Rectal smooth muscle tissue (tissue), 1 donor: ENCODE results near the gene RPS16.

ENCODE experiments used
- H3K27ac ChIP-seq: one replicate; pipeline ENCODE4 v1.7.0; 2013; ENCODE audit warnings: low read depth, low read length, inconsistent platforms
- H3K27me3 ChIP-seq: one replicate; pipeline ENCODE4 v1.7.0; 2013; ENCODE audit warnings: low read length; ENCODE audit not compliant: control insufficient read depth, insufficient read depth
- H3K36me3 ChIP-seq: one replicate; pipeline ENCODE4 v1.7.0; 2013; ENCODE audit warnings: low read length; ENCODE audit not compliant: control insufficient read depth, insufficient read depth
- H3K4me1 ChIP-seq: one replicate; pipeline ENCODE4 v1.7.0; 2013; ENCODE audit warnings: low read length; ENCODE audit not compliant: control insufficient read depth, insufficient read depth
- H3K4me3 ChIP-seq: one replicate; pipeline ENCODE4 v1.7.0; 2013; ENCODE audit warnings: low read length
- H3K9ac ChIP-seq: one replicate; pipeline ENCODE4 v1.7.0; 2013; ENCODE audit warnings: low read length

Gene RPS16

GRCh38 chr19:39445196-39446111, 9.7 kb upstream of the RPS16 start, which contains the start of gene SUPT5H:
Gene SUPT5H, plus strand, starts transcription at chr19:39445582. Its CDS starts 309 bp downstream, at chr19:39445891.
- peak within 1 kb of the TSS; percentile 98 for H3K9ac ChIP-seq
- H3K27me3 ChIP-seq, result no peaks in the 10 kb centered on the region
- peak within 1 kb of the TSS; percentile 97 for H3K27ac ChIP-seq
- H3K4me3 ChIP-seq, result peak within 1 kb of the TSS; percentile 99
- no peaks in the 10 kb centered on the region for H3K36me3 ChIP-seq
- H3K4me1 ChIP-seq, result no peaks in the 10 kb centered on the region

- Histone ChIP-seq H3K4me1 (no peaks in the 10 kb centered on the region), H3K27ac (peak overlapping the region; percentile 97), H3K27me3 (no peaks in the 10 kb centered on the region), H3K9ac (peak overlapping the region; percentile 90), H3K4me3 (peak overlapping the region; percentile 99), H3K36me3 (no peaks in the 10 kb centered on the region)
Observed at GRCh38 chr19:39444598-39445195, 8.9 kb upstream of the RPS16 start.

- Histone ChIP-seq H3K27ac (no peak overlapping the region), H3K36me3 (peaks cover 4% of the 10 kb centered on the region), H3K9ac (no peak overlapping the region), H3K4me3 (no peak overlapping the region), H3K4me1 (peaks cover 15% of the 10 kb centered on the region), H3K27me3 (no peaks in the 10 kb centered on the region)
Observed at GRCh38 chr19:39438270-39438934, 2.7 kb upstream of the RPS16 start.

- Histone ChIP-seq H3K9ac (peak overlapping the region; percentile 57), H3K27ac (peak overlapping the region; percentile 92), H3K27me3 (no peaks in the 10 kb centered on the region), H3K4me3 (peak overlapping the region; percentile 69), H3K36me3 (peaks cover 16% of the 10 kb centered on the region), H3K4me1 (peaks cover 15% of the 10 kb centered on the region)
Observed at GRCh38 chr19:39436350-39436716, 584 bp upstream of the RPS16 start.

- Histone ChIP-seq H3K4me3 (peak overlapping the region; percentile 95), H3K4me1 (peaks cover 15% of the 10 kb centered on the region), H3K9ac (no peak overlapping the region), H3K27ac (no peak overlapping the region), H3K36me3 (peaks cover 16% of the 10 kb centered on the region), H3K27me3 (no peaks in the 10 kb centered on the region)
Observed at GRCh38 chr19:39434123-39435076, 1.3 kb downstream of the RPS16 start.

- Histone ChIP-seq H3K27ac (no peak overlapping the region), H3K36me3 (peaks cover 16% of the 10 kb centered on the region), H3K4me1 (peaks cover 22% of the 10 kb centered on the region), H3K9ac (no peak overlapping the region), H3K4me3 (no peak overlapping the region), H3K27me3 (no peaks in the 10 kb centered on the region)
Observed at GRCh38 chr19:39433480-39434079, 2.2 kb downstream of the RPS16 start.

GRCh38 chr19:39432677-39433025, 3.1 kb downstream of the RPS16 start:
- H3K36me3 ChIP-seq, result peaks cover 16% of the 10 kb centered on the region
- no peaks in the 10 kb centered on the region for H3K27me3 ChIP-seq
- peaks cover 27% of the 10 kb centered on the region for H3K4me1 ChIP-seq
- no peak overlapping the region for H3K9ac ChIP-seq
- no peak overlapping the region for H3K4me3 ChIP-seq
- H3K27ac ChIP-seq, result no peak overlapping the region

- Histone ChIP-seq H3K36me3 (peaks cover 16% of the 10 kb centered on the region), H3K9ac (no peak overlapping the region), H3K27me3 (no peaks in the 10 kb centered on the region), H3K27ac (peak overlapping the region; percentile 38), H3K4me3 (no peak overlapping the region), H3K4me1 (peaks cover 23% of the 10 kb centered on the region)
Observed at GRCh38 chr19:39430675-39431593, 4.8 kb downstream of the RPS16 start.

GRCh38 chr19:39428283-39429112, 7.3 kb downstream of the RPS16 start:
- H3K27ac ChIP-seq, result peak overlapping the region; percentile 80
- no peak overlapping the region for H3K9ac ChIP-seq
- H3K36me3 ChIP-seq, result peaks cover 15% of the 10 kb centered on the region
- H3K4me1 ChIP-seq, result peaks cover 12% of the 10 kb centered on the region
- no peaks in the 10 kb centered on the region for H3K27me3 ChIP-seq
- no peak overlapping the region for H3K4me3 ChIP-seq

- peaks cover 7% of the 10 kb centered on the region for H3K36me3 ChIP-seq
- H3K4me1 ChIP-seq, result peaks cover 12% of the 10 kb centered on the region
- no peak overlapping the region for H3K9ac ChIP-seq
- no peaks in the 10 kb centered on the region for H3K27me3 ChIP-seq
- H3K4me3 ChIP-seq, result no peak overlapping the region
- H3K27ac ChIP-seq, result peak overlapping the region; percentile 80
Observed at GRCh38 chr19:39427707-39428106, 8.0 kb downstream of the RPS16 start.
